Liver (tissue), 9 donors: Measurements from ENCODE around the gene CDC6. TPM values are rescaled to one million over a fixed set of nuclear protein-coding genes. Genes with fewer than 3 reads are reported as not detected.

Source experiments
- DNase-seq: peaks from one replicate; pipeline ENCODE4 v3.0.0-alpha.2; 2017; ENCODE audit warnings: low spot score
- H3K27ac ChIP-seq, 2 donors: one replicate each; pipeline ENCODE4 v1.7.0; 2013; ENCODE audit warnings: inconsistent platforms in 2 of 2, low read length in 2 of 2, control low read depth in 1 of 2, low read depth in 1 of 2, mild to moderate bottlenecking in 1 of 2
- H3K27me3 ChIP-seq, 4 donors: one replicate each; pipeline versions ENCODE4 v1.6.1 to v1.7.0; 2013; ENCODE audit warnings: low read length in 3 of 4, inconsistent platforms in 1 of 4, mild to moderate bottlenecking in 1 of 4, moderate library complexity in 1 of 4; ENCODE audit not compliant: control insufficient read depth in 4 of 4, insufficient read depth in 4 of 4
- H3K36me3 ChIP-seq, 4 donors: one replicate each; pipeline versions ENCODE4 v1.6.1 to v1.7.0; 2013; ENCODE audit warnings: low read length in 3 of 4, mild to moderate bottlenecking in 3 of 4, low read depth in 1 of 4, moderate library complexity in 1 of 4; ENCODE audit not compliant: control insufficient read depth in 4 of 4, insufficient read depth in 3 of 4
- H3K4me1 ChIP-seq, 4 donors: one replicate each; pipeline versions ENCODE4 v1.6.1 to v1.7.0; 2013; ENCODE audit warnings: low read length in 3 of 4, mild to moderate bottlenecking in 3 of 4, moderate library complexity in 1 of 4; ENCODE audit not compliant: control insufficient read depth in 4 of 4, insufficient read depth in 4 of 4
- H3K4me3 ChIP-seq, 3 donors: one replicate each; pipeline versions ENCODE4 v1.6.1 to v1.7.0; 2013; ENCODE audit warnings: low read length in 3 of 3, control low read depth in 1 of 3, low read depth in 1 of 3, mild to moderate bottlenecking in 1 of 3
- H3K9ac ChIP-seq, 2 donors: one replicate each; pipeline ENCODE4 v1.7.0; 2013; ENCODE audit warnings: low read length in 2 of 2, mild to moderate bottlenecking in 2 of 2, moderate library complexity in 2 of 2, control low read depth in 1 of 2, low read depth in 1 of 2
- H3K9me3 ChIP-seq, 4 donors: one replicate each; pipeline versions ENCODE4 v1.6.1 to v1.7.0; 2013; ENCODE audit warnings: low read length in 3 of 4; ENCODE audit not compliant: control insufficient read depth in 4 of 4
- EGR1 ChIP-seq, 2 donors: IDR thresholded peaks; 2 replicates each; pipeline ENCODE4 v1.6.1; 2016 to 2018; ENCODE audit warnings: antibody characterized with exemption in 2 of 2, low read depth in 2 of 2
- FOXA1 ChIP-seq: IDR thresholded peaks from 2 replicates; pipeline ENCODE4 v1.6.1; 2016; ENCODE audit warnings: antibody characterized with exemption
- FOXA2 ChIP-seq: IDR thresholded peaks from 2 replicates; pipeline ENCODE4 v1.6.1; 2016; ENCODE audit warnings: antibody characterized with exemption
- GABPA ChIP-seq, 2 donors: IDR thresholded peaks in 1 of 2; conservative IDR thresholded peaks in 1 of 2; 2 replicates each; pipeline ENCODE4 v1.6.1; 2016; ENCODE audit warnings: antibody characterized with exemption in 2 of 2, mild to moderate bottlenecking in 1 of 2, moderate library complexity in 1 of 2
- HNF4A ChIP-seq, 2 donors: conservative IDR thresholded peaks; 2 replicates each; pipeline ENCODE4 v1.6.1; 2016; ENCODE audit warnings: antibody characterized with exemption in 2 of 2, mild to moderate bottlenecking in 2 of 2
- HNF4G ChIP-seq: IDR thresholded peaks from 2 replicates; pipeline ENCODE4 v1.6.1; 2016; ENCODE audit warnings: antibody characterized with exemption
- JUND ChIP-seq, 2 donors: IDR thresholded peaks; 2 replicates each; pipeline ENCODE4 v1.6.1; 2016; ENCODE audit warnings: antibody characterized with exemption in 2 of 2
- NR2F2 ChIP-seq: IDR thresholded peaks from 2 replicates; pipeline ENCODE4 v1.6.1; 2016; ENCODE audit warnings: antibody characterized with exemption
- RAD21 ChIP-seq, 2 donors: IDR thresholded peaks; 2 replicates each; pipeline ENCODE4 v1.6.1; 2016; ENCODE audit warnings: antibody characterized with exemption in 2 of 2, mild to moderate bottlenecking in 2 of 2
- RXRA ChIP-seq, 2 donors: IDR thresholded peaks; 2 replicates each; pipeline ENCODE4 v1.6.1; 2017 to 2018; ENCODE audit warnings: antibody characterized with exemption in 2 of 2, mild to moderate bottlenecking in 1 of 2
- SP1 ChIP-seq: IDR thresholded peaks from 2 replicates; pipeline ENCODE4 v1.6.1; 2018; ENCODE audit warnings: antibody characterized with exemption, mild to moderate bottlenecking
- TAF1 ChIP-seq: conservative IDR thresholded peaks from 2 replicates; pipeline ENCODE4 v1.6.1; 2016; ENCODE audit warnings: antibody characterized with exemption, mild to moderate bottlenecking
- YY1 ChIP-seq: IDR thresholded peaks from 2 replicates; pipeline ENCODE4 v1.6.1; 2016; ENCODE audit warnings: antibody characterized with exemption, mild to moderate bottlenecking
- WGBS: extraction: QIAGEN DNeasy Blood & Tissue Kit; methylation state at CpG from one replicate; pipeline ENCODE4 v1.1.7; 2013; 5-methylcytosine and 5-hydroxymethylcytosine counted together
- polyA plus RNA-seq, 2 donors: library from polyadenylated mRNA; stranded (reverse) in 1 of 2; unstranded in 1 of 2; fragments of 200-250 nt in 1 of 2; fragments of >200 nt in 1 of 2; fragmentation: Nextera tagmentation in 1 of 2; extraction: Ambion mirVana in 1 of 2; gene quantifications; one replicate each; pipeline versions ENCODE4 v1.2.1 to v1.2.3, GENCODE V29; 2013 to 2015
- total RNA-seq, 2 donors: library from RNA; depleted of rRNA; stranded (reverse); fragments of >200 nt; gene quantifications; one replicate each; pipeline ENCODE4 v1.2.3, GENCODE V29; 2014
- TF ChIP-seq, protein P1 (sequence below): IDR thresholded peaks from 2 replicates; pipeline ENCODE4 v1.6.1; 2016; ENCODE audit warnings: antibody characterized with exemption, mild to moderate bottlenecking
- TF ChIP-seq, protein P2 (sequence below): IDR thresholded peaks from 2 replicates; pipeline ENCODE4 v1.6.1; 2016; ENCODE audit warnings: antibody characterized with exemption
- TF ChIP-seq, protein P3 (sequence below): IDR thresholded peaks from 2 replicates; pipeline ENCODE4 v1.6.1; 2016; ENCODE audit warnings: antibody characterized with exemption
- TF ChIP-seq, protein P4 (sequence below): fragments of 150-350 bp; IDR thresholded peaks from 2 replicates; pipeline ENCODE4 v1.5.1; 2017; ENCODE audit warnings: improper control_type of control experiment, low read depth, low read length; ENCODE audit not compliant: missing input control
- TF ChIP-seq, protein P5 (sequence below): IDR thresholded peaks from 2 replicates; pipeline ENCODE4 v1.6.1; 2016; ENCODE audit warnings: antibody characterized with exemption
- donor health status: healthy.
- donor health status: healthy.
- donor health status: healthy.
- donor health status: healthy.
- donor health status: healthy.

The CDC6 gene
- total and polyA plus RNA-seq, 4 donors, result 0.54 to 16.5 (median 2.5) TPM

DNA sequence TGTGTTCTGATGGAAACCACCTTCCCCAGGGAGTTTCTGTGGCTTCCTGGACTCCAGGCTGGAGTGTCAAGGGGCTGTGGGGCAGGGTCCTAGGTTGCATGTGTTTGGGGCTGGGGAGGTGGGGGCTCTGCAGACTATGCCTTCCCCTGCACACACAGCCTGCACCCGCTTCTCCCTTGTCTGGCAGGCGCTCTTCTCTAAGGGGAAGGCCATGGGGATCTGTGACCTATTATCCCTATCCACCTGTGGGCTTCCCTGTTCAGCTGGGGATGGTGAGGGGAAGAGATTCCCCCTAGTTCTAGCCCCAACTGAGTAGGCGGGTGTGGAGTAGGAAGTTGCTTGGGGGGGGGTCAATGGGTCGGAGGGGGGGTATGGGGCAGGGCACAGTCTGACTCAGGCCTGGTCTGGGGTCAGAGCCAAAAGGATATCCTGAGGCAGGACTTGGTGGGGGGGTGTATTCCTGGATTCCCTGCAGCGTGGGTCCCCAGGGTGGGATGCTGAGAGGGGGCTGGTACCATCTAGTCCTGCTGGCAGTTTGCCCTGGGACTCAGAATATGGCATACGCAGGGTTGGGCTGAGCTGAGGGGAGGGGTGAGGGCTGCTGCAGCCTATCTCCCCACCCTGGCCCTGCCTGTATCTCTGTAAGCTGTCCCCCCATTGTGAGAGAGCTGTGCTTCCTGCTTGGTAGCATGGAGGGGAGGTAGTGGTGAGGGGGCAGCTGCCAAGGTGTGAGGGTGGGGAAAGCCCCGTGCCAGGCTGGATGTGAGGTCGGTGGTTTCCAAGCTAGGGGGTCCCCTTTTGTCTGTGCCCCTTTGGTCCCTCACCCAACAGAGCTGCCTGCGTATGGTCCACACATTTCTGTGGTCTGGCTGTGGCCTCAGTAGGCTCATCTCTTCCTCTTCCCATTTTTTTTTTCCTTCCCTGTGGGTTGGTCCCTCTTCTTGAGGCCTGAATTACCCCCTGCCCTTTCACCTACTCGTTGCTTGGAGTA is 36.0 kb downstream of the CDC6 start:
- DNase-seq, result no peak

More for the DNA sequence above, 36.0 kb downstream of the CDC6 start:
- Histone ChIP-seq H3K9ac (peak overlapping the region in 1 of 2 donors; percentile 36), H3K27ac (peak overlapping the region; percentile 64 to 81), H3K4me1 (peaks cover 34 to 98% (median 87%) of the 10 kb centered on the region in 4 donors), H3K9me3 (no peaks in the 10 kb centered on the region), H3K36me3 (no peaks in the 10 kb centered on the region), H3K4me3 (no peak overlapping the region), H3K27me3 (no peaks in the 10 kb centered on the region)
- TF ChIP-seq HNF4A (conservative IDR thresholded peaks at IDR 0.05) (no peak), JUND (IDR thresholded peaks at IDR 0.05) (no peak), HNF4G (no peak), NR2F2 (no peak), FOXA2 (no peak), YY1 (no peak), TAF1 (no peak), EGR1 (IDR thresholded peaks at IDR 0.05; ENCODE audit: low read depth in 2 of 2) (no peak), RAD21 (IDR thresholded peaks at IDR 0.05) (no peak), SP1 (no peak), RXRA (IDR thresholded peaks at IDR 0.05) (no peak), GABPA (IDR thresholded peaks at IDR 0.05 in 1 of 2, conservative IDR thresholded peaks at IDR 0.05 in 1 of 2) (no peak), FOXA1 (no peak)
- TF ChIP-seq, protein P1, sequence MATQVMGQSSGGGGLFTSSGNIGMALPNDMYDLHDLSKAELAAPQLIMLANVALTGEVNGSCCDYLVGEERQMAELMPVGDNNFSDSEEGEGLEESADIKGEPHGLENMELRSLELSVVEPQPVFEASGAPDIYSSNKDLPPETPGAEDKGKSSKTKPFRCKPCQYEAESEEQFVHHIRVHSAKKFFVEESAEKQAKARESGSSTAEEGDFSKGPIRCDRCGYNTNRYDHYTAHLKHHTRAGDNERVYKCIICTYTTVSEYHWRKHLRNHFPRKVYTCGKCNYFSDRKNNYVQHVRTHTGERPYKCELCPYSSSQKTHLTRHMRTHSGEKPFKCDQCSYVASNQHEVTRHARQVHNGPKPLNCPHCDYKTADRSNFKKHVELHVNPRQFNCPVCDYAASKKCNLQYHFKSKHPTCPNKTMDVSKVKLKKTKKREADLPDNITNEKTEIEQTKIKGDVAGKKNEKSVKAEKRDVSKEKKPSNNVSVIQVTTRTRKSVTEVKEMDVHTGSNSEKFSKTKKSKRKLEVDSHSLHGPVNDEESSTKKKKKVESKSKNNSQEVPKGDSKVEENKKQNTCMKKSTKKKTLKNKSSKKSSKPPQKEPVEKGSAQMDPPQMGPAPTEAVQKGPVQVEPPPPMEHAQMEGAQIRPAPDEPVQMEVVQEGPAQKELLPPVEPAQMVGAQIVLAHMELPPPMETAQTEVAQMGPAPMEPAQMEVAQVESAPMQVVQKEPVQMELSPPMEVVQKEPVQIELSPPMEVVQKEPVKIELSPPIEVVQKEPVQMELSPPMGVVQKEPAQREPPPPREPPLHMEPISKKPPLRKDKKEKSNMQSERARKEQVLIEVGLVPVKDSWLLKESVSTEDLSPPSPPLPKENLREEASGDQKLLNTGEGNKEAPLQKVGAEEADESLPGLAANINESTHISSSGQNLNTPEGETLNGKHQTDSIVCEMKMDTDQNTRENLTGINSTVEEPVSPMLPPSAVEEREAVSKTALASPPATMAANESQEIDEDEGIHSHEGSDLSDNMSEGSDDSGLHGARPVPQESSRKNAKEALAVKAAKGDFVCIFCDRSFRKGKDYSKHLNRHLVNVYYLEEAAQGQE, result no peak
- TF ChIP-seq, protein P2, sequence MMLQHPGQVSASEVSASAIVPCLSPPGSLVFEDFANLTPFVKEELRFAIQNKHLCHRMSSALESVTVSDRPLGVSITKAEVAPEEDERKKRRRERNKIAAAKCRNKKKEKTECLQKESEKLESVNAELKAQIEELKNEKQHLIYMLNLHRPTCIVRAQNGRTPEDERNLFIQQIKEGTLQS, result no peak
- TF ChIP-seq, protein P3, sequence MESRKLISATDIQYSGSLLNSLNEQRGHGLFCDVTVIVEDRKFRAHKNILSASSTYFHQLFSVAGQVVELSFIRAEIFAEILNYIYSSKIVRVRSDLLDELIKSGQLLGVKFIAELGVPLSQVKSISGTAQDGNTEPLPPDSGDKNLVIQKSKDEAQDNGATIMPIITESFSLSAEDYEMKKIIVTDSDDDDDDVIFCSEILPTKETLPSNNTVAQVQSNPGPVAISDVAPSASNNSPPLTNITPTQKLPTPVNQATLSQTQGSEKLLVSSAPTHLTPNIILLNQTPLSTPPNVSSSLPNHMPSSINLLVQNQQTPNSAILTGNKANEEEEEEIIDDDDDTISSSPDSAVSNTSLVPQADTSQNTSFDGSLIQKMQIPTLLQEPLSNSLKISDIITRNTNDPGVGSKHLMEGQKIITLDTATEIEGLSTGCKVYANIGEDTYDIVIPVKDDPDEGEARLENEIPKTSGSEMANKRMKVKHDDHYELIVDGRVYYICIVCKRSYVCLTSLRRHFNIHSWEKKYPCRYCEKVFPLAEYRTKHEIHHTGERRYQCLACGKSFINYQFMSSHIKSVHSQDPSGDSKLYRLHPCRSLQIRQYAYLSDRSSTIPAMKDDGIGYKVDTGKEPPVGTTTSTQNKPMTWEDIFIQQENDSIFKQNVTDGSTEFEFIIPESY, result no peak
- TF ChIP-seq, protein P4, sequence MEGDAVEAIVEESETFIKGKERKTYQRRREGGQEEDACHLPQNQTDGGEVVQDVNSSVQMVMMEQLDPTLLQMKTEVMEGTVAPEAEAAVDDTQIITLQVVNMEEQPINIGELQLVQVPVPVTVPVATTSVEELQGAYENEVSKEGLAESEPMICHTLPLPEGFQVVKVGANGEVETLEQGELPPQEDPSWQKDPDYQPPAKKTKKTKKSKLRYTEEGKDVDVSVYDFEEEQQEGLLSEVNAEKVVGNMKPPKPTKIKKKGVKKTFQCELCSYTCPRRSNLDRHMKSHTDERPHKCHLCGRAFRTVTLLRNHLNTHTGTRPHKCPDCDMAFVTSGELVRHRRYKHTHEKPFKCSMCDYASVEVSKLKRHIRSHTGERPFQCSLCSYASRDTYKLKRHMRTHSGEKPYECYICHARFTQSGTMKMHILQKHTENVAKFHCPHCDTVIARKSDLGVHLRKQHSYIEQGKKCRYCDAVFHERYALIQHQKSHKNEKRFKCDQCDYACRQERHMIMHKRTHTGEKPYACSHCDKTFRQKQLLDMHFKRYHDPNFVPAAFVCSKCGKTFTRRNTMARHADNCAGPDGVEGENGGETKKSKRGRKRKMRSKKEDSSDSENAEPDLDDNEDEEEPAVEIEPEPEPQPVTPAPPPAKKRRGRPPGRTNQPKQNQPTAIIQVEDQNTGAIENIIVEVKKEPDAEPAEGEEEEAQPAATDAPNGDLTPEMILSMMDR, result no peak
- TF ChIP-seq, protein P5, sequence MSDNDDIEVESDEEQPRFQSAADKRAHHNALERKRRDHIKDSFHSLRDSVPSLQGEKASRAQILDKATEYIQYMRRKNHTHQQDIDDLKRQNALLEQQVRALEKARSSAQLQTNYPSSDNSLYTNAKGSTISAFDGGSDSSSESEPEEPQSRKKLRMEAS, result no peak
- 58% methylated on average over 10 of the region's 10 CpGs for WGBS
